ENCODE results near the gene SMIM38.

- TF ChIP-seq USF2 (IDR thresholded peaks at IDR 0.05; ENCODE audit: low read depth, low read length) (no peak), CTCF (conservative IDR thresholded peaks at IDR 0.05; ENCODE audit: low read depth, low read length) (no peak), RAD21 (IDR thresholded peaks at IDR 0.05; ENCODE audit: low read length) (no peak), POLR2A (IDR thresholded peaks at IDR 0.05; ENCODE audit: low read depth, low read length) (no peak), SMC3 (IDR thresholded peaks at IDR 0.05; ENCODE audit: low read depth, low read length) (no peak), RFX5 (IDR thresholded peaks at IDR 0.05; ENCODE audit: low read depth, low read length) (no peak), RCOR1 (IDR thresholded peaks at IDR 0.05; ENCODE audit: insufficient replicate concordance, low read length) (no peak), MXI1 (IDR thresholded peaks at IDR 0.05; ENCODE audit: borderline replicate concordance, low read depth, low read length) (no peak)
Observed at GRCh38 chr11:69132301-69132670, 23.4 kb upstream of the SMIM38 start.

All from IMR-90 (cell line).